Ovary (tissue), 3 donors: ENCODE results near the gene MAN2A2.

ENCODE experiments used
- EP300 ChIP-seq: sonication (generic); formaldehyde crosslinking; IDR thresholded peaks from one replicate; pipeline ENCODE4 v1.6.1; 2017; ENCODE audit warnings: antibody characterized with exemption
- POLR2A ChIP-seq: fragments of 450-650 bp; IDR thresholded peaks from one replicate; pipeline ENCODE4 v1.6.1; 2017; ENCODE audit warnings: antibody characterized with exemption, mild to moderate bottlenecking, moderate library complexity
- TF ChIP-seq, protein P1 (sequence below), 3 donors: fragments of 450-650 bp in 2 of 3; fragments of 200-600 bp in 1 of 3; IDR thresholded peaks; one replicate each; pipeline versions ENCODE4 v1.5.1 to v1.8.0; 2016 to 2022; ENCODE audit warnings: antibody characterized with exemption in 3 of 3, mild to moderate bottlenecking in 1 of 3
- donor health status: DM: no; HTN: no; CAD: no.

DNA sequence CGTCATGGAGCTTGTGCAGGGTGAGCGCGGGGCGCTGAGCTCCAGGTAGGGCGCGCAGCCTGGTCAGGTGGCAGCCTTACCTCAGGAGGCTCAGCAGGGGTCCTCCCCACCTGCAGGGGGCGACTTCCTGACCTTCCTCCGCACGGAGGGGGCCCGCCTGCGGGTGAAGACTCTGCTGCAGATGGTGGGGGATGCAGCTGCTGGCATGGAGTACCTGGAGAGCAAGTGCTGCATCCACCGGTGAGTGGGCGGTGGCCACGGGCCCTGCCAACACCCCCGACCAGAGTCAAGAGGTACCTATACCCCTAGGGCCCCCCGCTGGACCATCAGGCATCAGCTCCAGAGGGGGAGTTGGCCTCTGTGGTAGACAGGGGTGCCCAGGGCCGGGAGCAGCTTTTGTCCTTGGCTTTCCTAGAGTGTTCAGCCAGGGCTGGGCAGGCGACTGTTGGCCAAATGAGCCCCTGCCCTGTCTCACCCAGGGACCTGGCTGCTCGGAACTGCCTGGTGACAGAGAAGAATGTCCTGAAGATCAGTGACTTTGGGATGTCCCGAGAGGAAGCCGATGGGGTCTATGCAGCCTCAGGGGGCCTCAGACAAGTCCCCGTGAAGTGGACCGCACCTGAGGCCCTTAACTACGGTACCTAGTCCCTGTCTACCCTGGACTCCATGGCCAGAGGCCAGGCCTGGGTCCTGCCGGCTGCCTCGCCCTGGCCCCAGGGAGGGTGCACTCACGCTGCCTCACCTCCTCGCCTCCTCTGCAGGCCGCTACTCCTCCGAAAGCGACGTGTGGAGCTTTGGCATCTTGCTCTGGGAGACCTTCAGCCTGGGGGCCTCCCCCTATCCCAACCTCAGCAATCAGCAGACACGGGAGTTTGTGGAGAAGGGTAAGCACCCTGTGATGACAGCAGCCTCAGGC, 9.7 kb upstream of the MAN2A2 start:
- TF ChIP-seq, protein P1, sequence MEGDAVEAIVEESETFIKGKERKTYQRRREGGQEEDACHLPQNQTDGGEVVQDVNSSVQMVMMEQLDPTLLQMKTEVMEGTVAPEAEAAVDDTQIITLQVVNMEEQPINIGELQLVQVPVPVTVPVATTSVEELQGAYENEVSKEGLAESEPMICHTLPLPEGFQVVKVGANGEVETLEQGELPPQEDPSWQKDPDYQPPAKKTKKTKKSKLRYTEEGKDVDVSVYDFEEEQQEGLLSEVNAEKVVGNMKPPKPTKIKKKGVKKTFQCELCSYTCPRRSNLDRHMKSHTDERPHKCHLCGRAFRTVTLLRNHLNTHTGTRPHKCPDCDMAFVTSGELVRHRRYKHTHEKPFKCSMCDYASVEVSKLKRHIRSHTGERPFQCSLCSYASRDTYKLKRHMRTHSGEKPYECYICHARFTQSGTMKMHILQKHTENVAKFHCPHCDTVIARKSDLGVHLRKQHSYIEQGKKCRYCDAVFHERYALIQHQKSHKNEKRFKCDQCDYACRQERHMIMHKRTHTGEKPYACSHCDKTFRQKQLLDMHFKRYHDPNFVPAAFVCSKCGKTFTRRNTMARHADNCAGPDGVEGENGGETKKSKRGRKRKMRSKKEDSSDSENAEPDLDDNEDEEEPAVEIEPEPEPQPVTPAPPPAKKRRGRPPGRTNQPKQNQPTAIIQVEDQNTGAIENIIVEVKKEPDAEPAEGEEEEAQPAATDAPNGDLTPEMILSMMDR (IDR thresholded peaks at IDR 0.05), result no peak
- TF ChIP-seq POLR2A, result no peak
- TF ChIP-seq EP300, result no peak
